PFSK-1 (cell line): ENCODE data around the gene PTH2.

Experiments used
- POLR2AphosphoS5 ChIP-seq: IDR thresholded peaks from 2 replicates; pipeline ENCODE4 v1.6.1; 2012; ENCODE audit warnings: low read depth, mild to moderate bottlenecking, control low read depth, low read length, moderate library complexity
- TF ChIP-seq, protein P1 (sequence below), 2 experiments: IDR thresholded peaks; 2 replicates each; pipeline versions ENCODE4 v1.6.1 to v1.8.0; 2011 to 2012; ENCODE audit warnings: low read depth in 2 of 2, low read length in 2 of 2, control low read depth in 1 of 2, inconsistent platforms in 1 of 2, mild to moderate bottlenecking in 1 of 2, moderate library complexity in 1 of 2; ENCODE audit not compliant: insufficient read depth in 1 of 2

DNA sequence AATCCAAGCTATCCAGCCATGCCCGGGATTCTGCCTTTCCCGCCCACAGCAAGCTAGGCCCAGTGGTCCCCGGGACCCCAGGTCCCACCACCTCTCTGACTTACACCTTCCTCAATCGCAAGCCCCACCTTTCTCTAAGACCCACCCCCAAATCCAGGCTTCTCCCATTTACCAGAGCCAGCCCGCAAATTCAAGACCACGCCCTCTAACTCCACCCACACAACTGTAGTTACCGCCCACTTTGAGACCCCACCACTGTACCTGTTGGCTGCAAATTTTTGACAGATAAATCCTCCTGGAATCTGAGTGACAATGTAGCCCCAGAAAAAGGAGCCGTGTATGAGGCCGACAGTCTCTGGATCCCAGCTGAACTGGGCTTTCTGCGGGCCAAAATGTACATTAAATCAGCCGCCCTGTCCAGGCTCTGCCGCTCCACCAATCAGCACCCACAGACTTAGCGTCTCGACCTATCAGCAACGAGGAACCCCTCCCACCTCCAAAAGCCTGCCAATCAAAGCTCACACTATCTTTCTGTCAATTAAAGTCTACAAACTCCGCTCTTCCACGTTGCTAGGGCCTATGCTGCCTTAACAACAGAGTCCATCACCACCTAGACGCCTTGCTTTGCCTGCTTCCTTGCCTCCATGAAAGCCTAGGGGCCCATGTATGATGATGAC is 11.8 kb upstream of the PTH2 start:
- TF ChIP-seq, protein P1, sequence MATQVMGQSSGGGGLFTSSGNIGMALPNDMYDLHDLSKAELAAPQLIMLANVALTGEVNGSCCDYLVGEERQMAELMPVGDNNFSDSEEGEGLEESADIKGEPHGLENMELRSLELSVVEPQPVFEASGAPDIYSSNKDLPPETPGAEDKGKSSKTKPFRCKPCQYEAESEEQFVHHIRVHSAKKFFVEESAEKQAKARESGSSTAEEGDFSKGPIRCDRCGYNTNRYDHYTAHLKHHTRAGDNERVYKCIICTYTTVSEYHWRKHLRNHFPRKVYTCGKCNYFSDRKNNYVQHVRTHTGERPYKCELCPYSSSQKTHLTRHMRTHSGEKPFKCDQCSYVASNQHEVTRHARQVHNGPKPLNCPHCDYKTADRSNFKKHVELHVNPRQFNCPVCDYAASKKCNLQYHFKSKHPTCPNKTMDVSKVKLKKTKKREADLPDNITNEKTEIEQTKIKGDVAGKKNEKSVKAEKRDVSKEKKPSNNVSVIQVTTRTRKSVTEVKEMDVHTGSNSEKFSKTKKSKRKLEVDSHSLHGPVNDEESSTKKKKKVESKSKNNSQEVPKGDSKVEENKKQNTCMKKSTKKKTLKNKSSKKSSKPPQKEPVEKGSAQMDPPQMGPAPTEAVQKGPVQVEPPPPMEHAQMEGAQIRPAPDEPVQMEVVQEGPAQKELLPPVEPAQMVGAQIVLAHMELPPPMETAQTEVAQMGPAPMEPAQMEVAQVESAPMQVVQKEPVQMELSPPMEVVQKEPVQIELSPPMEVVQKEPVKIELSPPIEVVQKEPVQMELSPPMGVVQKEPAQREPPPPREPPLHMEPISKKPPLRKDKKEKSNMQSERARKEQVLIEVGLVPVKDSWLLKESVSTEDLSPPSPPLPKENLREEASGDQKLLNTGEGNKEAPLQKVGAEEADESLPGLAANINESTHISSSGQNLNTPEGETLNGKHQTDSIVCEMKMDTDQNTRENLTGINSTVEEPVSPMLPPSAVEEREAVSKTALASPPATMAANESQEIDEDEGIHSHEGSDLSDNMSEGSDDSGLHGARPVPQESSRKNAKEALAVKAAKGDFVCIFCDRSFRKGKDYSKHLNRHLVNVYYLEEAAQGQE (IDR thresholded peaks at IDR 0.05; ENCODE audit: insufficient read depth in 1 of 2, low read depth in 2 of 2, low read length in 2 of 2) = no peak
- TF ChIP-seq POLR2AphosphoS5 = no peak
